ENCODE results near the gene NF2.

Gene NF2

GRCh38 chr22:29615705-29616327 is 12.4 kb downstream of the NF2 start:
- H3K4me3 ChIP-seq (replicated peaks; ENCODE audit: low read depth, low read length) = no peak overlapping the region

GRCh38 chr22:29617922-29618629 is 14.6 kb downstream of the NF2 start:
- TF ChIP-seq CTCF (IDR thresholded peaks at IDR 0.05; ENCODE audit: low read depth, low read length, missing control alignments) = no peak
- no peak for DNase-seq (ENCODE audit: extremely low read depth, low read depth)
- no peak overlapping the region for H3K4me3 ChIP-seq (replicated peaks; ENCODE audit: low read depth, low read length)

More at GRCh38 chr22:29615705-29616327, 12.4 kb downstream of the NF2 start:
- no peak for DNase-seq (ENCODE audit: extremely low read depth, low read depth)
- no peak for TF ChIP-seq CTCF (IDR thresholded peaks at IDR 0.05; ENCODE audit: low read depth, low read length, missing control alignments)

GRCh38 chr22:29621761-29622526 is 18.5 kb downstream of the NF2 start:
- peak overlapping the region; percentile 7 for H3K4me3 ChIP-seq (replicated peaks; ENCODE audit: low read depth, low read length)
- no peak for TF ChIP-seq CTCF (IDR thresholded peaks at IDR 0.05; ENCODE audit: low read depth, low read length, missing control alignments)
- peak; percentile 81 for DNase-seq (ENCODE audit: extremely low read depth, low read depth)

- no peak overlapping the region for H3K4me3 ChIP-seq (replicated peaks; ENCODE audit: low read depth, low read length)
- TF ChIP-seq CTCF (IDR thresholded peaks at IDR 0.05; ENCODE audit: low read depth, low read length, missing control alignments) = no peak
- no peak for DNase-seq (ENCODE audit: extremely low read depth, low read depth)
Observed at GRCh38 chr22:29623059-29623458, 19.6 kb downstream of the NF2 start.

- no peak for DNase-seq (ENCODE audit: extremely low read depth, low read depth)
- no peak for TF ChIP-seq CTCF (IDR thresholded peaks at IDR 0.05; ENCODE audit: low read depth, low read length, missing control alignments)
- H3K4me3 ChIP-seq (replicated peaks; ENCODE audit: low read depth, low read length) = no peak overlapping the region
Observed at GRCh38 chr22:29623553-29624169, 20.2 kb downstream of the NF2 start.

- peak; percentile 91 for TF ChIP-seq CTCF (IDR thresholded peaks at IDR 0.05; ENCODE audit: low read depth, low read length, missing control alignments)
- peak; percentile 45 for DNase-seq (ENCODE audit: extremely low read depth, low read depth)
- no peak overlapping the region for H3K4me3 ChIP-seq (replicated peaks; ENCODE audit: low read depth, low read length)
Observed at GRCh38 chr22:29625090-29625825, 21.8 kb downstream of the NF2 start.

All from HFF-Myc (cell line).